ENCODE data around the gene ADAMTS13.
"Not testable (repeated sequence)": the region's sequence is repeated elsewhere in the genome, so short reads cannot be mapped to it uniquely, and the experiment has no call there.

Gene ADAMTS13

GRCh38 chr9:133424187-133424586, 2.0 kb downstream of the ADAMTS13 start:
- no peak for DNase-seq (ENCODE audit: low spot score)

- DNase-seq (ENCODE audit: low spot score), result no peak
These were observed 3.0 kb downstream of the ADAMTS13 start for GRCh38 chr9:133425049-133425632.

- DNase-seq (ENCODE audit: low spot score), result no peak
These were observed 3.8 kb downstream of the ADAMTS13 start for GRCh38 chr9:133426011-133426410.

GRCh38 chr9:133427658-133428348, 5.6 kb downstream of the ADAMTS13 start:
- DNase-seq (ENCODE audit: low spot score), result no peak

GRCh38 chr9:133428617-133429101, 6.5 kb downstream of the ADAMTS13 start:
- DNase-seq (ENCODE audit: low spot score), result peak; percentile 39

GRCh38 chr9:133429214-133429613, 7.0 kb downstream of the ADAMTS13 start:
- DNase-seq (ENCODE audit: low spot score), result no peak

- peak; percentile 52 for DNase-seq (ENCODE audit: low spot score)
These were observed 7.5 kb downstream of the ADAMTS13 start for GRCh38 chr9:133429641-133430161.

- no peak for DNase-seq (ENCODE audit: low spot score)
These were observed 8.1 kb downstream of the ADAMTS13 start for GRCh38 chr9:133430244-133430643.

GRCh38 chr9:133433351-133433843, 11.2 kb downstream of the ADAMTS13 start:
- no peak for DNase-seq (ENCODE audit: low spot score)

- DNase-seq (ENCODE audit: low spot score), result no peak
These were observed 14.5 kb downstream of the ADAMTS13 start for GRCh38 chr9:133436681-133437080.

- no peak for DNase-seq (ENCODE audit: low spot score)
These were observed 15.8 kb downstream of the ADAMTS13 start for GRCh38 chr9:133437753-133438531.

GRCh38 chr9:133439337-133439736, 17.2 kb downstream of the ADAMTS13 start:
- DNase-seq (ENCODE audit: low spot score), result no peak

GRCh38 chr9:133440874-133441273, 18.7 kb downstream of the ADAMTS13 start:
- DNase-seq (ENCODE audit: low spot score), result peak; percentile 76

- no peak for DNase-seq (ENCODE audit: low spot score)
These were observed 19.4 kb downstream of the ADAMTS13 start for GRCh38 chr9:133441571-133441970.

GRCh38 chr9:133443248-133443647, 21.1 kb downstream of the ADAMTS13 start:
- DNase-seq (ENCODE audit: low spot score), result no peak

- no peak for DNase-seq (ENCODE audit: low spot score)
These were observed 21.8 kb downstream of the ADAMTS13 start for GRCh38 chr9:133443982-133444381.

- DNase-seq (ENCODE audit: low spot score), result no peak
These were observed 23.3 kb downstream of the ADAMTS13 start for GRCh38 chr9:133445293-133445969.

GRCh38 chr9:133448487-133448972, 26.4 kb downstream of the ADAMTS13 start:
- DNase-seq (ENCODE audit: low spot score), result no peak

GRCh38 chr9:133449760-133450159, 27.6 kb downstream of the ADAMTS13 start:
- DNase-seq (ENCODE audit: low spot score), result no peak

- DNase-seq (ENCODE audit: low spot score), result not testable (repeated sequence)
These were observed 29.7 kb downstream of the ADAMTS13 start for GRCh38 chr9:133451865-133452264.

GRCh38 chr9:133452562-133452961, 30.4 kb downstream of the ADAMTS13 start:
- DNase-seq (ENCODE audit: low spot score), result no peak
